ENCODE data around the gene TCEAL7.

The TCEAL7 gene

GRCh38 chrX:103363046-103363445, 33.0 kb downstream of the TCEAL7 start:
- no peak overlapping the region for H3K4me3 ChIP-seq (ENCODE audit: control insufficient read depth, low read depth, low read length)
- DNase-seq (ENCODE audit: low read depth), result no peak
- TF ChIP-seq CTCF (conservative IDR thresholded peaks at IDR 0.05; ENCODE audit: control insufficient read depth, insufficient read depth, low read depth, low read length), result no peak

GRCh38 chrX:103367502-103367901, 37.5 kb downstream of the TCEAL7 start:
- H3K4me3 ChIP-seq (ENCODE audit: control insufficient read depth, low read depth, low read length), result no peak overlapping the region
- TF ChIP-seq CTCF (conservative IDR thresholded peaks at IDR 0.05; ENCODE audit: control insufficient read depth, insufficient read depth, low read depth, low read length), result no peak
- no peak for DNase-seq (ENCODE audit: low read depth)

- TF ChIP-seq CTCF (conservative IDR thresholded peaks at IDR 0.05; ENCODE audit: control insufficient read depth, insufficient read depth, low read depth, low read length), result no peak
- H3K4me3 ChIP-seq (ENCODE audit: control insufficient read depth, low read depth, low read length), result no peak overlapping the region
- DNase-seq (ENCODE audit: low read depth), result no peak
Measured at GRCh38 chrX:103369479-103369878, 39.4 kb downstream of the TCEAL7 start.

- TF ChIP-seq CTCF (conservative IDR thresholded peaks at IDR 0.05; ENCODE audit: control insufficient read depth, insufficient read depth, low read depth, low read length), result no peak
- no peak for DNase-seq (ENCODE audit: low read depth)
- no peak overlapping the region for H3K4me3 ChIP-seq (ENCODE audit: control insufficient read depth, low read depth, low read length)
Measured at GRCh38 chrX:103372886-103373285, 42.8 kb downstream of the TCEAL7 start.

GRCh38 chrX:103373581-103373980, 43.5 kb downstream of the TCEAL7 start:
- DNase-seq (ENCODE audit: low read depth), result peak; percentile 53
- no peak overlapping the region for H3K4me3 ChIP-seq (ENCODE audit: control insufficient read depth, low read depth, low read length)
- TF ChIP-seq CTCF (conservative IDR thresholded peaks at IDR 0.05; ENCODE audit: control insufficient read depth, insufficient read depth, low read depth, low read length), result no peak

- DNase-seq (ENCODE audit: low read depth), result peak; percentile 58
- TF ChIP-seq CTCF (conservative IDR thresholded peaks at IDR 0.05; ENCODE audit: control insufficient read depth, insufficient read depth, low read depth, low read length), result no peak
- H3K4me3 ChIP-seq (ENCODE audit: control insufficient read depth, low read depth, low read length), result peak within 1 kb of the TSS; percentile 66
Measured at GRCh38 chrX:103376118-103376978, 46.3 kb downstream of the TCEAL7 start, which contains the start of gene BEX3. Gene BEX3, plus strand, starts transcription at chrX:103376538. Its CDS starts 984 bp downstream, at chrX:103377522.

Data from fibroblast of mammary gland (primary cell).